HG02678 (cell line): ENCODE measurements around the gene CD48.
A peak's percentile ranks its signal among the peaks of the same experiment; 100 is the strongest.

Source experiments
- ATAC-seq: cut with Tn5 transposase; IDR thresholded peaks from one replicate; pipeline ENCODE4 v1.9.1; 2021; ENCODE audit warnings: mild to moderate bottlenecking, moderate library complexity; ENCODE audit not compliant: unreplicated experiment

Gene CD48

GRCh38 chr1:160681066-160681890 is 30.3 kb downstream of the CD48 start:
- peak; percentile 55 for ATAC-seq

GRCh38 chr1:160680399-160680798 is 31.2 kb downstream of the CD48 start:
- ATAC-seq, result no peak

- no peak for ATAC-seq
These were observed 31.7 kb downstream of the CD48 start for GRCh38 chr1:160679893-160680292.

- no peak for ATAC-seq
These were observed 34.6 kb downstream of the CD48 start for GRCh38 chr1:160676869-160677597.

GRCh38 chr1:160675641-160676410 is 35.8 kb downstream of the CD48 start:
- ATAC-seq, result peak; percentile 56

GRCh38 chr1:160674415-160674814 is 37.2 kb downstream of the CD48 start:
- ATAC-seq, result peak; percentile 51

GRCh38 chr1:160672789-160673695 is 38.6 kb downstream of the CD48 start:
- no peak for ATAC-seq

GRCh38 chr1:160671603-160672517 is 39.8 kb downstream of the CD48 start:
- ATAC-seq, result no peak

- ATAC-seq, result no peak
These were observed 40.9 kb downstream of the CD48 start for GRCh38 chr1:160670701-160671100.

GRCh38 chr1:160669802-160670201 is 41.8 kb downstream of the CD48 start:
- no peak for ATAC-seq

GRCh38 chr1:160669276-160669675 is 42.3 kb downstream of the CD48 start:
- no peak for ATAC-seq

- no peak for ATAC-seq
These were observed 43.7 kb downstream of the CD48 start for GRCh38 chr1:160667896-160668295.

GRCh38 chr1:160666079-160666442 is 45.6 kb downstream of the CD48 start:
- no peak for ATAC-seq

- ATAC-seq, result no peak
These were observed 46.1 kb downstream of the CD48 start for GRCh38 chr1:160665330-160666078.

GRCh38 chr1:160664573-160665051 is 47.0 kb downstream of the CD48 start:
- peak; percentile 72 for ATAC-seq

GRCh38 chr1:160662910-160663309 is 48.7 kb downstream of the CD48 start:
- no peak for ATAC-seq

- no peak for ATAC-seq
These were observed 52.1 kb downstream of the CD48 start for GRCh38 chr1:160659566-160659965.

- ATAC-seq, result no peak
These were observed 52.8 kb downstream of the CD48 start for GRCh38 chr1:160658814-160659193.
